ENCODE measurements around the gene MT1X.
A peak's percentile ranks its signal among the peaks of the same experiment; 100 is the strongest.

Gene MT1X

DNA sequence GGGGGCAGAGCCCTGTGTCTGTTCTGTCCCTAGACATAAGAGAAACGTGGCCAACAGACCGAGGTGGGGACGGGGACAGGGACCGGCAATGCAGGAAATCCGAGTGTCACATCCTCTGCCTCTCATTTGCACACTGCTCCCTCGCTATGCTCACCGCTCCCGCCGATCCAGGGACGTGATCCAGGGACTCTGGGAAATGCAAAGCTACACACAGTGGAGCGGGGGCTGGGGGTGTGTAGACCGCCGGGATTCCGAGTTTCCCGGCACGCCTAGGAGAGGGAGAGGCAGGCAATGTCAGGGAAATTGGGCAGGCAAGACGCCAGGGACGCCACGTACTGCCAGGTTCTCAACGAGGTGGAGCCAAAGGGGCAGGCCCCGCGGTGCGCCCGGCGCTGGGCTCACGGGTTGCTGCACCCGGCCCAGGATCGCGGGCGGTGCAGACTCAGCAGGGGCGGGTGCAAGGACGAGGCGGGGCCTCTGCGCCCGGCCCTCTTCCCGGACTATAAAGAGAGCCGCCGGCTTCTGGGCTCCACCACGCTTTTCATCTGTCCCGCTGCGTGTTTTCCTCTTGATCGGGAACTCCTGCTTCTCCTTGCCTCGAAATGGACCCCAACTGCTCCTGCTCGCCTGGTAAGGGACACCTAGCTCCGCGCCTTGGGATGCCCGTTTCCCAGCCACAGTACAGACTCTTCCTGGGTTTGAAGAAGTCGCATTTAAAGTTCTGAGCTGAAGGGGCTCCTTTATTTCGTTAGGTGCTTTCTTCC is at the start of gene MT1X:
Gene MT1X (plus strand): TSS at position 532 of the 764 bp plus-strand sequence. CDS start 71 bp downstream, at position 603.
- peak; percentile 84 to 90 for DNase-seq

DNA sequence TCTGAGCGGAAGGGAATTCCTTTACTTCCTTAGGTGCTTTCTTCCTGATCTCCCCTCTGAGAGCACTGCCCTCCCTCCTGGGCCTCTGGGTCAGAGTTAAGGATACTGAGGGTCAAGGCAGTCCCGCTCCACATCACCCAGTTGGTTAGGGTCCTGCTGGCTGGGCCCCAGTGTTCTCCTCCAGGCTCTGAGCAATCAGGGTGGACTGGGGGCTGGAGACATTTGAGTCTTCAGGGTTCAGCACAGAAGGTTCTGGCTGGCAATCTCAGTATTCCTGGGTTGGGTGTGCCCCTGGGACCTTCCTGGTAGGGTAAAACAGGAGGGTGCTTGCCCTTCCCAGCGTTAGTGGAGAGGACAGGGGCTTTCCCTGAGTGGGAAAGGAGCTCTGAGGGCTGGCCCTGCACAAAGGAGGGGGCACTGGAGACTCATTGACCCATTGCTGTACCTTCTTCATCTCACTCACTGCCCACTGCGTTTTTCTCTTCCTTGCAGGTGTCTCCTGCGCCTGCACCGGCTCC is 49.4 kb upstream of the MT1X start:
- no peak for DNase-seq

DNA sequence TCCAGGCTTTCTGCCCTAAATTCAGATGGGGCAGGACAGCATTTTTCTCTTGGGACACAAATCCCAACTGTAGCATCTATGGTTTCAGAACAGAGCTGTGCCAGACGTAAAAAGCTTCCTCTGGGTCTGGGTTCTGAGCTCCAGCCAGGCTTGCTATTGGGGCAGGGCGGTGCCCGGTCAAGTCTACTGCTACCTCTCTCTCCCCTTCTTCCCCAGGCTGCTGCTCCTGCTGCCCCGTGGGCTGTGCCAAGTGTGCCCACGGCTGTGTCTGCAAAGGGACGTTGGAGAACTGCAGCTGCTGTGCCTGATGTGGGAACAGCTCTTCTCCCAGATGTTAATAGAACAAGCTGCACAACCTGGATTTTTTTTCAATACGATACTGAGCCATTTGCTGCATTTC is 48.7 kb upstream of the MT1X start:
- no peak for DNase-seq

DNA sequence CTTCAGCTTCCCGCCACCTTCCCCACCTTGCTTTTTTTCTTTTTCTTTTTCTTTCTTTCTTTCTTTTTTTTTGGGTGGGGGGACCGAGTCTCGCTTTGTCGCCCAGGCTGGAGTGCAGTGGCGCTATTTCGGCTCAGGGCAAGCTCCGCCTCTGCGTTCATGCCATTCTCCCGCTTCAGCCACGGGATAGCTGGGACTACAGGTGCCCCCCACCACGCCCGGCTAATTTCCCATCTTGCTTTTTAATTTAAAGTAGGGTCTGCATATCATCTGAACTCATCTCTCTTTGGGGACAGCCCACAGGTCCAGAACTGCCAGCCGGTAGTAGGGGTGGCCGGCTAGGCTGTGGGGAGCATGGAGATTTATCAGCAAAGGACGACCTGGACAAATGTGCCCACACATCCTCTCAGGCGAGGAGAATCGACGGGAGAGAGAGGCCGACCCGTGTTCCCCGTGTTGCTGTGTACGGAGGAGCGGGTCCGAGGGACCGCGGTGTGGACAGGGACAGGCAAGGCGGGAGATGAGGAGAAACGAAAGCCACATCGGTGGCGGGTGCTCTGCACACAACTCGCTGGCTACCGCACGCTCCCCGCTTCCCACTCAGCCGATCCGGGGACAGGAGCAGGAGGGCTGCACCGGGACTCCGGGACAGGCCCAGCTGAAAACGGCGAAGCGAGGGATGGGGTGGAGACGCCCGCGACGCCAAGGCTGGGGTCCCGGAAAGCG is 47.4 kb upstream of the MT1X start:
- DNase-seq, result no peak

DNA sequence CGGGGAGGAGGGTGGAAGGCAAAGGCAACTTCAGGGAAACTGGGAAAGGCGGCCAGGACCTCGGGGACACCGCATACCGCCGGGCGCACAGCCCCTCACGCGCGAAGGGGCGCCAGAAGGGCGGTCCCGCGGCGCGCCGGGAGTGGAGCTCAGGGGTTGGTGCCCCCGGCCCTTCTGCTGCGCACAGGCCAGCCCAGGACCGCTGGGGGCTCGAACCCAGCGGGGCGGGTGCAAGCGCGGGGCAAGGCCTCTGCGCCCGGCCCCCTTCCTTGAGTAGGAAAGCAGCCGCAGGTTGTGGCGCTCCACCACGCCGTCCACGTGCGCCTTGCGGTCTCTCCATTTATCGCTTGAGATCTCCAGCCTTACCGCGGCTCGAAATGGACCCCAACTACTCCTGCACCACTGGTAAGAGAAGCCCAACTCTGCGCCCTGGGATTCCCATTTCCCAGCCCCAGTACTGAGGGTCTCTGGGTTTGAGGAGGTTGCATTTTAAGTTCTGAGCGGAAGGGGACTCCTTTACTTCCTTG is 46.8 kb upstream of the MT1X start:
- DNase-seq, result no peak

DNA sequence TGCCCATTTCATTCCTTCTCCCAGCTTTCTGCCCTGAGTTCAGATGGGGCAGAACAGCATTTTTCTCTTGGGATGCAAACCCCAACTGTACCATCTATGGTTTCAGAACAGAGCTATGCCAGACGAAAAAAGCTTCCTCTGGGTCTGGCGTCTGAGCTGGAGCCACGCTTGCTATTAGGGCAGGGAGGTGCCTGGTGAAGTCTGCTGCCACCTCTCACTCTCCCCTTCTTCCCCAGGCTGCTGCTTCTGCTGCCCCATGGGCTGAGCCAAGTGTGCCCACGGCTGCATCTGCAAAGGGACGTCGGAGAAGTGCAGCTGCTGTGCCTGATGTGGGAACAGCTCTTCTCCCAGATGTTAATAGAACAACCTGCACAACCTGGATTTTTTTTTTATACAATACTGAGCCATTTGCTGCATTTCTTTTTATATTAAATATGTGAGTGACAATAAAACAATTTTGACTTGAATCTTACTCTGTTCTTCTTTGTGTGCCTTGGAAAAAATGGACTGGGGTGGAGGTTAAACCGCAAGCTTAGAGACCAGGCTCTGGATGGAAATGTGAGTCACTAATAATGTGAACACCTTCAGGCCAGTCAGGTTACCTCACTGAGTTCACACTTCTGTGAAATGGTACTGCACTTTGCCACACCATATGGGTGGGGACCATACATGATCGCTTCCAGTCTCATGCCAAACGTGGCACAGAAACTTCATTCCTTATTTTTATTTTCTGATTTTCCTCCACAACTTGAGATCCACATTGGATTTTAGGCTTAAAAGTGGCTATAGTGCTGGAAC is 45.5 kb upstream of the MT1X start:
- no peak for DNase-seq

DNA sequence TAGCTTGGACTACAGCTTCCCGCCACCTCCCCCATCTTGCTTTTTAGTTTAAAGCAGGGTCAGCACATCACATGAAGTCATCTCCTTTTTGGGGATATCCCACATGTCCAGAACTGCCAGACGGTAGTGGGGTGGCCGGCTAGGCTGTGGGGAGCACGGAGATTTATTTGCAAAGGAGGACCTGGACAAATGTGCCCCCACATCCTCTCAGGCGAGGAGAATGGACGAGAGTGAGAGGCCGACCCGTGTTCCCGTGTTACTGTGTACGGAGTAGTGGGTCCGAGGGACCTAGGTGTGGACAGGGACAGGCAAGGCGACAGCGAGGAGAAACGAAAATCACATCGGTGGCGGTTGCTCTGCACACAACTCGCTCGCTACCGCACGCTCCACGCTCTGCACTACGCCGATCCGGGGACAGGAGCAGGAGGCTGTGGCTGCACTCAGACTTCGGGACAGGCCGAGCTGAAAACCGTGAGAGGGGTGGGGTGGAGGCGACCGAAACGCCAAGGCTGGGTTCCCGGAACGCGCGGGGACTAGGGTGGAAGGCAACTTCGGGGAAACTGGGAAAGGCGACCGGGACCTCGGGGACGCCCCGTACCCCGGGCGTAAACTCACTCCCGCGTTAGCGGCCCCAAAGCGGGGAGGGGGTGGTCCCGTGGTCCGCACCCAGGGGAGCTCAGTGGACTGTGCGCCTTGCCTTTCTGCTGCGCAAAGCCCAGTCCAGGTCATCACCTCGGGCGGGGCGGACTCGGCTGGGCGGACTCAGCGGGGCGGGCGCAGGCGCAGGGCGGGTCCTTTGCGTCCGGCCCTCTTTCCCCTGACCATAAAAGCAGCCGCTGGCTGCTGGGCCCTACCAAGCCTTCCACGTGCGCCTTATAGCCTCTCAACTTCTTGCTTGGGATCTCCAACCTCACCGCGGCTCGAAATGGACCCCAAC is 44.2 kb upstream of the MT1X start, which contains the start of gene MT1A:
Gene MT1A (plus strand): TSS at position 853 of the 937 bp plus-strand sequence. CDS start 73 bp downstream, at position 926.
- DNase-seq, result no peak

DNA sequence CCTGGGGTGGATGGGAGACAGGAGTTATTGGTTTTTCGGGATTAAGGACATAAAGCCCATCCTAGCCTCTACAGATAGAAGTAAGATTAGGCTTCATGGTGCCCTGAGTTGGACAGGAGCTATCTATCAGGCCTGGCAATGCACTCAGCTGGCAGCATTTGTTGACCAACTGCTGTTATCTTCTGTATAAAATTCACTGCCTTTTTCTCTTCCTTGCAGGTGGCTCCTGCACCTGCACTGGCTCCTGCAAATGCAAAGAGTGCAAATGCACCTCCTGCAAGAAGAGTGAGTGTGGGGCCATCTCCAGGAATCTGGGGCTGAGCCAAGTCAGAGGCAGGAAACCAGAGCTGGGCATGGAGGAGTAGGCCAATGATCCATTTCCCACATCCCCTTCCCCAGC is 43.2 kb upstream of the MT1X start:
- no peak for DNase-seq

DNA sequence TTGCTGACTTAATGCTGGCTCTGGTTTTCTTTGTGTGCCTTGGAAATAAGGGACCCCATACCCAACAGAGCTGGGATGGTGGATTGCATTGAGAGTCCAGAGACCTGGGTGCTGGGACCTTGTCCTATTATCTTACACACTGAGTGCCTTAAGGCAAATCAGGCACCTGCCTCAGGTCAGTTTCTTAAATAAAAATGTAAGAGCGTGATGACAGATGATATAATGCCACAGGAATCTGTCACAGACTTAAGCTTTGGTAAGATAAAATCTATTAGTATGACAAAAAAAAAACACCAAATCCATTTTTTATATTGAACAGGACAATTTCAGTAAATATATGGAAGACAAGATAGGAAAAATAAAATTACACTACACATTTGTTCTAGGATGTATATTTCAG is 42.2 kb upstream of the MT1X start:
- DNase-seq, result no peak

DNA sequence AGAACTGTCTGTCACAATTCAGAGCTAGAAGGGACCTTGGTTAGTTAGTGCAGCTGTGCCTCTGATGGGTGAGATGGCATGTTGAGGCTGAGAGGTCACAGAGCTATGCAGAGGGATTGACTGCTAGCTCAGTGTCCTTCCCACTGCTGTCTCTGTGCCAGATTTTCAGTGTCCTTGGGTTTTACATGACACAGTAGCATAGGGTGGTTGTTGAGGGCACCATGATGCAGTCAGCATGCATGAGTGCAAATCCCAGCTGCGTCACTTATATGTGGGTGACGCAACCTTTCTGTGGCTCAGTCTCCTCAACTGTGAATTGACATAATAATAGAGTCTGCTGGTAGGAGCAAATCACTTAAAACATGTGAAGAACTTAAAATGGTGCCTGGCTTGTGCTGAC is 41.1 kb upstream of the MT1X start:
- DNase-seq, result no peak

DNA sequence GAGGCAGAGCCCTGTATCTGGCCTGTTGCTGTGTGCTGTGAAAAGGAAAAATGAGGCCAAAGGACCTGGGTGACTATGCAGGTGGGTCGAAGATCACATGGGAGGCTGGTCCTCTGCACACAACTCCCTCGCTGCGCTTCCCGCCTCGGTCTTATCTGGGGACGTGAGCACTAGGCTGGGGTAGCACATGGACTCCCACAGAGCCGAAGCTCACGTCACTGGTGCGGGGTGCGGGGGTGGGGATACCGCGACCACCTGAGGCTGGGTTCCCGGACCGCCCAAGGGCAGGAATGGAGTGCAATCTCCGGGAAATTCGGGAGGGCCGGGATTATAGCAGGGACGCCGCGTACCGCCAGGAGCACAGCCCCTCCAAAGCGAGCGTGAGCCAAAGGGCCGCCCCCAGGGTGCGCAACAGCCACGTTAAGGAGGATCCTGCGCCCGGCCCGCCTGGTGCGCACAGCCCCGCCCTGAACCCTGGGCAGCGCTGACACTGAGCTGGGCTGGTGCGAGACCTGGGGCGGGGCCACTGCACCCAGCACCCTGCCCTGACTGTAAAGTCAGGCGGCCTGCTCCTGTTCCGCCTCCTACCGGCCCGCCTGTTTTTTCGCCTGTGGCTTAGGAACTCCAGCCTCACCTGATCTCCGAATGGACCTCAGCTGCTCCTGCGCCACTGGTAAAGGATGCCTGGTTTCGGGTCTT is 39.0 kb upstream of the MT1X start:
- DNase-seq, result peak; percentile 68 to 71

DNA sequence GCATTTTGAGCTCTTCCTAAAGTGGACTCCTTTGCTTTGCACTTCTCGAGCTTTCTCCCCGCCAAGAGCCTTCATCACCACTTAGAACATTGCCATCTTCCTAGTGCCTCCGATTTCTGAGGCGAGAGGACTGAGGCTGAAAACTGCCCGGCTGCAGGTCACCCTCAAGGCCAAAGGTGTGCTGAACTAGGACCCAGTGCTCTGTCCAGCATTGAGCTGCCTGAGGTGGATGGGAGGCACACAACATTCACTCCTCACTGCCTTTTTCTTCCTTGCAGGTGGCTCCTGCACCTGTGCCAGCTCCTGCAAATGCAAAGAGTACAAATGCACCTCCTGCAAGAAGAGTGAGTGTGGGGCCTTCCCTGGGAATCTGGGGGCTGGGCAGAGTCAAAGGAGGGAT is 38.4 kb upstream of the MT1X start:
- DNase-seq, result no peak

DNA sequence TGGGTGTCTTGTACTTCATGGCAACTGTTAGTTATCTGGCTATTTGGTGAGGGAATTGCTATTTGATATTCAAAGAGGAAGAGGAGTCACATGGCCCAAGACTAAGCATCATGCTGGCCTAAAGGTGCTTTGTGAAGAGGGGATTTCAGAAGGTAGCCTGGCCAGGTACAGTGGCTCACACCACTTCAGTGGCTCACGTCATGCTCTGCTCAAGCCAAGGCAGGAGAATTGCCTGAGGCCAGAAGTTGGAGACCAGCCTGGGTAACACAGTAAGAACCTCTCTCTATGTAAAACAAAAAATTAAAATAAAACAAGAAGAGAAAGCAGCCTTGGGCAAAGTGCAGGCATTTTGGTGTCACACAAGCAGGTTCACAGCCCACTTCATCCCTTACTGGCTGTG is 37.0 kb upstream of the MT1X start:
- DNase-seq, result no peak

DNA sequence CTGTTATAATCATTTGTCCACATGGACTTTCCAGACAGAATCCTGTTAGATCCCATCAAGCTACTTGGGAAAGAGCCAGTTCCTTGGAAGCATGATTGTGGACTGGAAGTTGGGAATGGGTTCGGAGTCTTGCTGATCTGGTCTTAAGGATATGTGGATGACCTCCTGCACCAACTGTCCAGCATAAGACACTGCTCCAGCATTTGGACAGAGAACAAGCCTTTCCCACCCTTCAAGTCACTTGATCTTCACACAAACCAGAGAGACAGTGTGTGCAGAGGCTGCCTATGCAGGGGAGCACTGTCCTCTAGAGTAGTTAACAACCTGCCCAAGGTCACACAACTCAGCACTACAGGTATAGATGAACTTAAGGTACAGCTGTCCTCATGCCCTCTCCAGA is 36.4 kb upstream of the MT1X start:
- no peak for DNase-seq

DNA sequence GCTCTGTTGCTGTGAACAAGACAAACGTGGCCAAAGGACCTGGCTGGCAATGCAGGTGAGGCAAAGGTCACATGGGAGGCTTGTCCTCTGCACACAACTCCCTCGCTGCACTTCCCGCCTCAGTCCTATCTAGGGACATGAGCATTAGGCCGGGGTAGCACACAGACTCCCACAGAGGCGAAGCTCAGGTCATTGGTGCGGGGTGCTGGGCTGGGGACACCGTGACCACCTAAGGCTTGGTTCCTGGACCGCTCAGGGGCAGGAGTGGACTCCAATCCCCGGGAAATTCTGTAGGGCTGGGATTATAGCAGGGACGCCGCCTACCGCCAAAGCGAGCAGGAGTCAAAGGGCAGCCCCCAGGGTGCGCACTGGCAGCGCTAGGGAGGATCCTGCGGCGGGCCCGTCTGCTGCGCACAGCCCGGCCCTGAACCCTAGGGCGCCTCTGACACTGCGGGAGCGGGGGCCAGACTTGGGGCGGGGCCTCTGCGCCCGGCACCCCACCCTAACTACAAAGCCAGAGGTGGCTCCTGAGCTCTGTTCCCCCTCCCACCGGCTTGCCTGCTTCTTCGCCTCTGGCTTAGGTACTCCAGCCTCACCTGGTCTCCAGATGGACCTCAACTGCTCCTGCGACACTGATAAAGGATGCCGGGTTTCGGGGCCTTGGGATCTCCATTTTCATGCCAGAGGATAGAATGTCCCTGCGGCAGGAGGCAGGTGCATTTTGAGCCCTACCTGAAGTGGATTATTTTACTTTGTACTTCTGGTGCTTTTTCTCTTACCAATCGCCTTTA is 34.4 kb upstream of the MT1X start:
- no peak for DNase-seq

DNA sequence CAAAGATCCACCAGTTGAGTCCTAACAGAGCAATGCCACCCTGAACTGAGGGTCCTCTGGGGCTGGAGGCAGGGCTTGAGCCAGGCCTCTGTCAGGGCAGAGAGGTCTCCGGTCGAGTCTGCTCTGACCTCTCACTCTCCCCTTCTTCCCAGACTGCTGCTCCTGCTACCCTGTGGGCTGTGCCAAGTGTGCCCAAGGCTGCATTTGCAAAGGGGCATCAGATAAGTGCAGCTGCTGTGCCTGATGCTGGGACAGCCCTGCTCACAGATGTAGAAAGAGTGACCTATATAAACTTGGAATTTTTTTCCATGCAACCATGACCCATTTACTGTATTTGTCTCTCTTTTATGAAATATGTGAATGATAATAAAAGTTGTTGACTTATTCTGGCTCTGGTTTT is 33.0 kb upstream of the MT1X start:
- DNase-seq, result no peak

DNA sequence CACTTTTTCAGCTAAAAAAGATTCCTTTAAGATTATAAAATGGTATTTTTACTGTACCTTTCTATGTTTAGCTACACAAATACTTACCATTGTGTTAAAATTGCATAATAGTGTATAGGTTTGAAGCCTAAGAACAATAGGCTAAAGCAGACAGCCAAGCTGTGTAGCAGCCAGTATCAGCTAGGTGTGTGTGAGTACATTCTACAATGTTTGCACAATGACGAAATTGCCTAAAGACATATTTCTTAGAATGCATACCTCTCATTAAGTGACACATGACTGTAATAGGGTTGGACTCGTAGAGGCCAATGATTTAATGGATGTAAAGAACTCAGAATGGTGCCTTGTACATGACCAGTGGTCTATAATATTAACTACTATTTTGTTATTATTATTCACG is 32.5 kb upstream of the MT1X start:
- no peak for DNase-seq

DNA sequence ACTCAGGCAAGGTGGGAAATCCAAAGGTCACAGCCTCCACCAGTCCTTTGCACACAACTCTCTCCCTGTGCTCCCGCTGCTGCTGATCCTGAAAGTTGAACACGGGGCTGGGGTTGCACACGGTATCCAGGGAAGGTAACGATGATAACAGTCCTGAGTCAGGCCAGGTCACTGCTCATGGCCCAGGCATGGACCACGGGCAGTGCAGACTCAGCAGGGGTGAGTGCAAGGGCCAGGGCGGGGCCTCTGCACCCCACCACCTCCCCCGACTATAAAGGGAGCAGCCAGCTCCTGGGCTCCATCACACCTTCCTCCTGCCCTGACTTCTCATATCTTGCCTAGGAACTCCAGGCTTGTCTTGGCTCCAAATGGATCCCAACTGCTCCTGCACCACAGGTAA is 30.7 kb upstream of the MT1X start, which contains the start of gene MT1B:
Gene MT1B (plus strand): TSS at position 301 of the 400 bp plus-strand sequence. CDS start 68 bp downstream, at position 369.
- no peak for DNase-seq

DNA sequence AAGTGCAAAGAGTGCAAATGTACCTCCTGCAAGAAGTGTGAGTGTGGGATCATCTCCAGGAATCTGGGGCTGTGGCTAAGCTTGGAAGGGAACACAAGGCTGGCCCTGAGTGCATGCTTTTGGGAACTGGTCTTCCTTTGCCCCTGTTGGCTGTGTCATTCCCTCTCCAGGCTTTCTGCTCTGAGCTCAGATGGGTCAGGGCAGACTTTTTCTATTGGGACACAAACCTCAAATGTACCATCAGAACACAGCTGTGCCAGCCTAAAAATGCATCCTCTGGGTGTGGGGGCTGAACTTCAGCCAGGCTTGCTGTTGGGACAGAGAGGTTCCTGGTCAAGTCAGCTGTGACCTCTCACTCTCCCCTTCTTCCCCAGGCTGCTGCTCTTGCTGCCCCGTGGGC is 29.7 kb upstream of the MT1X start:
- DNase-seq, result no peak

DNA sequence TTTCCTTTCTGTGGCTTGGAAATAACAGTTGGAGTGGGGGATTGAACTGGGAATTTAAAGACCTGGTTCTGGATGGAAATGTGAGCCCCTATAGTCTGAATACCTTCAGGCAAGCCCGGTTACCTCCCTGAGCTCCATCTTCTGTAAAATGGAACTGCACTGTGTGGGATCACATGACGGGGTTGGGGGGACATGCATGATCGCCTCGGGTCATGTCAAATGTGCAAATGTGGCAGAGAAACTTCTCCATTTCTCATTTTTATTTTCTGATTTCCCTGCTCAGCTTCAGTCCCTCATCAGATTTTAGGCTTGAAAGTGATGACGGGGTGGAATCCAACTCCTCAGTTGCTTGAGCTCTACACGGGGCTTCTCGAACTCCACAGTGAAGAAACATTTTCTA is 29.1 kb upstream of the MT1X start:
- DNase-seq, result no peak

Measured in stimulated activated CD4-positive, alpha-beta T cell treated with anti-CD3 and anti-CD28 coated beads, Interleukin-4, amount 100 ng/mL, for 4 hours (primary cell).